DOHH2 (cell line): ENCODE results near the gene LIAS.

Experiments
- H3F3A ChIP-seq: fragments of 200-600 bp; sonication (generic), shearing (Covaris generic); 2 replicates; pipeline ENCODE4 v1.6.0; 2016; ENCODE audit warnings: antibody characterized with exemption, mild to moderate bottlenecking; ENCODE audit not compliant: control insufficient read depth, insufficient read depth
- H3K27ac ChIP-seq: fragments of 200-600 bp; sonication (generic); 2 replicates; pipeline ENCODE4 v1.5.1; 2014; ENCODE audit warnings: low read depth, mild to moderate bottlenecking, low read length, moderate library complexity
- H3K27me3 ChIP-seq: fragments of 200-600 bp; sonication (generic); 2 replicates; pipeline ENCODE4 v1.6.1; 2014; ENCODE audit warnings: mild to moderate bottlenecking, low read length, mixed read lengths; ENCODE audit not compliant: control insufficient read depth
- H3K36me3 ChIP-seq: fragments of 200-600 bp; sonication (generic); 2 replicates; pipeline ENCODE4 v1.6.1; 2014; ENCODE audit warnings: mild to moderate bottlenecking, low read length, moderate library complexity, mixed read lengths; ENCODE audit not compliant: control insufficient read depth
- H3K4me1 ChIP-seq: fragments of 200-600 bp; sonication (generic); 2 replicates; pipeline ENCODE4 v1.6.1; 2014; ENCODE audit warnings: mild to moderate bottlenecking, low read length, mixed read lengths; ENCODE audit not compliant: control insufficient read depth
- H3K4me2 ChIP-seq: fragments of 200-600 bp; sonication (generic); 2 replicates; pipeline ENCODE4 v1.6.0; 2014; ENCODE audit warnings: mild to moderate bottlenecking, low read length, moderate library complexity
- H3K4me3 ChIP-seq: fragments of 200-600 bp; sonication (generic); 2 replicates; pipeline ENCODE4 v1.5.1; 2014; ENCODE audit warnings: mild to moderate bottlenecking, low read length, mixed read lengths
- H3K79me2 ChIP-seq: fragments of 200-600 bp; sonication (generic); 2 replicates; pipeline ENCODE4 v1.6.1; 2014; ENCODE audit warnings: mild to moderate bottlenecking, low read length, mixed read lengths; ENCODE audit not compliant: control insufficient read depth
- H3K9me2 ChIP-seq: fragments of 200-600 bp; sonication (generic); replicated peaks from 2 replicates; pipeline ENCODE4 v1.6.1; 2014; ENCODE audit warnings: mild to moderate bottlenecking, low read length, mixed read lengths; ENCODE audit not compliant: control insufficient read depth
- H3K9me3 ChIP-seq: fragments of 200-600 bp; sonication (generic); 2 replicates; pipeline ENCODE4 v1.6.1; 2014; ENCODE audit warnings: antibody characterized with exemption, low read length, mixed read lengths; ENCODE audit not compliant: control insufficient read depth, insufficient read depth
- H4K20me1 ChIP-seq: fragments of 200-600 bp; sonication (generic); 2 replicates; pipeline ENCODE4 v1.6.0; 2014; ENCODE audit warnings: low read depth, mild to moderate bottlenecking, antibody characterized with exemption, low read length, moderate library complexity; ENCODE audit not compliant: control insufficient read depth, insufficient read depth
- EZH2phosphoT487 ChIP-seq: fragments of 200-600 bp; sonication (generic); IDR thresholded peaks from 2 replicates; pipeline ENCODE4 v1.6.1; 2017; ENCODE audit warnings: borderline replicate concordance, mild to moderate bottlenecking, antibody characterized with exemption, low read length, moderate library complexity, mixed read lengths
- TF ChIP-seq, protein P1 (sequence below): fragments of 200-600 bp; sonication (generic); IDR thresholded peaks from one replicate; pipeline ENCODE4 v1.5.1; 2014; ENCODE audit warnings: antibody characterized with exemption, mild to moderate bottlenecking, low read depth, low read length; ENCODE audit not compliant: poor library complexity, severe bottlenecking

The LIAS gene

GRCh38 chr4:39490322-39490721 lies 31.5 kb downstream of the LIAS start:
- H3K9me3 ChIP-seq, result no peaks in the 10 kb centered on the region
- TF ChIP-seq, protein P1, sequence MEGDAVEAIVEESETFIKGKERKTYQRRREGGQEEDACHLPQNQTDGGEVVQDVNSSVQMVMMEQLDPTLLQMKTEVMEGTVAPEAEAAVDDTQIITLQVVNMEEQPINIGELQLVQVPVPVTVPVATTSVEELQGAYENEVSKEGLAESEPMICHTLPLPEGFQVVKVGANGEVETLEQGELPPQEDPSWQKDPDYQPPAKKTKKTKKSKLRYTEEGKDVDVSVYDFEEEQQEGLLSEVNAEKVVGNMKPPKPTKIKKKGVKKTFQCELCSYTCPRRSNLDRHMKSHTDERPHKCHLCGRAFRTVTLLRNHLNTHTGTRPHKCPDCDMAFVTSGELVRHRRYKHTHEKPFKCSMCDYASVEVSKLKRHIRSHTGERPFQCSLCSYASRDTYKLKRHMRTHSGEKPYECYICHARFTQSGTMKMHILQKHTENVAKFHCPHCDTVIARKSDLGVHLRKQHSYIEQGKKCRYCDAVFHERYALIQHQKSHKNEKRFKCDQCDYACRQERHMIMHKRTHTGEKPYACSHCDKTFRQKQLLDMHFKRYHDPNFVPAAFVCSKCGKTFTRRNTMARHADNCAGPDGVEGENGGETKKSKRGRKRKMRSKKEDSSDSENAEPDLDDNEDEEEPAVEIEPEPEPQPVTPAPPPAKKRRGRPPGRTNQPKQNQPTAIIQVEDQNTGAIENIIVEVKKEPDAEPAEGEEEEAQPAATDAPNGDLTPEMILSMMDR, result no peak
- no peak for TF ChIP-seq EZH2phosphoT487
- H3K4me2 ChIP-seq, result no peak overlapping the region
- H3K4me3 ChIP-seq, result no peak overlapping the region
- H3K4me1 ChIP-seq, result peaks cover 6% of the 10 kb centered on the region
- H3K36me3 ChIP-seq, result no peaks in the 10 kb centered on the region
- no peak overlapping the region for H3K27ac ChIP-seq
- peaks cover 5% of the 10 kb centered on the region; the same call in 1 of the 2 replicates for H3K27me3 ChIP-seq
- H4K20me1 ChIP-seq, result no peaks in the 10 kb centered on the region
- no peaks in the 10 kb centered on the region for H3F3A ChIP-seq
- H3K79me2 ChIP-seq, result no peaks in the 10 kb centered on the region
- H3K9me2 ChIP-seq, result no peaks in the 10 kb centered on the region

DNA sequence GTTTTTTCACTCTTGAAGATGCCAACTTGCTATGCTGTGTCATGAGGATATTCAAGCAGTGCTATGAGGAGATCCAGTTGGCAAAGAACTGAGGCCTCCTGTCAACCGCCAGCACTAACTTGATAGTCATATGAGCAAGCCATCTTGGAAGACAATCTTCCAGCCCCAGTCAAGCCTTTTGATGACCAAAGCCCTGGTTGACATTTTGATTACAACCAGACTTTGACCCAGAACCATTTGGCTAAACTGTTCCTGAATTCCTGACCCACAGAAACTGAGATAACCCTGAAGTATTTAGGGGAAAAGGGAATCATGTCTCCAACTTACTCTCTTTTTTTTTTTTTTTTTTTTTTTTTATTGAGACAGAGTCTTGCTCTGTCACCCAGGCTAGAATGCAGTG lies 35.5 kb downstream of the LIAS start:
- peaks cover 5% of the 10 kb centered on the region; the same call in 1 of the 2 replicates for H3K27me3 ChIP-seq
- no peaks in the 10 kb centered on the region for H3F3A ChIP-seq
- H4K20me1 ChIP-seq, result no peaks in the 10 kb centered on the region
- no peak overlapping the region for H3K4me2 ChIP-seq
- no peak overlapping the region for H3K4me3 ChIP-seq
- peaks cover 3% of the 10 kb centered on the region; the same call in 1 of the 2 replicates for H3K36me3 ChIP-seq
- H3K79me2 ChIP-seq, result no peaks in the 10 kb centered on the region
- H3K9me2 ChIP-seq, result no peaks in the 10 kb centered on the region
- no peak overlapping the region for H3K27ac ChIP-seq
- peaks cover 6% of the 10 kb centered on the region for H3K4me1 ChIP-seq
- no peaks in the 10 kb centered on the region for H3K9me3 ChIP-seq
- TF ChIP-seq, protein P1, result no peak
- no peak for TF ChIP-seq EZH2phosphoT487

GRCh38 chr4:39495446-39496213 lies 36.8 kb downstream of the LIAS start:
- Histone ChIP-seq H3K36me3 (peaks cover 3% of the 10 kb centered on the region; the same call in 1 of the 2 replicates), H3K4me1 (peaks cover 6% of the 10 kb centered on the region), H3K27me3 (peaks cover 5% of the 10 kb centered on the region; the same call in 1 of the 2 replicates), H3K79me2 (no peaks in the 10 kb centered on the region), H3K9me2 (no peaks in the 10 kb centered on the region), H3K4me3 (no peak overlapping the region), H3K27ac (no peak overlapping the region), H3K9me3 (no peaks in the 10 kb centered on the region), H3F3A (no peaks in the 10 kb centered on the region), H3K4me2 (no peak overlapping the region), H4K20me1 (no peaks in the 10 kb centered on the region)
- no peak for TF ChIP-seq EZH2phosphoT487
- TF ChIP-seq, protein P1, result no peak
